ENCODE data around the gene OR1L8. TPM values are rescaled to one million over a fixed set of nuclear protein-coding genes. Genes with fewer than 3 reads are reported as not detected.

OR1L8 gene
- total RNA-seq, 1 experiment from 2014 or later = not detected

DNA sequence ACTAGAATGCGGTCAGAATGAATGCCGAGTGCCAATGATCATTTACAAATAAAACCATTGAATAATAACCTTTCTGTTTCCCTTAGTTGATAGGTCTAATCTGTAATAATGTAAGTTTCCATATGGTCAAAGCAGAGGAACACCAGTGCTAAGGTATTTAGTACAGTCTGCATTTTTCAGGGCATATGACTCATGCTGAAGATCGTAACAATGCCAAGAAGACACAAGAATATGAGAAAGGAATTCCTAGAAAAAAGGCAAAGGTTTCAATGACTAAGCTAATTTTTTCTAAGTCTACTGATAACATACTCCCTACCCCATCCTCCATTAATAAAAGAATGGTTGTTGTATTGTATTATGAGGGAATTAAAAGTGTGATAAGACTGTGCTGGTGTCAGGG is 2.8 kb downstream of the OR1L8 start:
- ChIA-PET CTCF (interaction anchor here (0.6 kb wide), 1 partner anchor 23 kb away, joined by 3 read pairs; no protein-coding TSS in a partner anchor), POLR2A (no interaction called here)
- TF ChIP-seq SIN3A (IDR thresholded peaks at IDR 0.05; ENCODE audit: borderline replicate concordance, insufficient read depth, low read depth, low read length) (no peak), POLR2AphosphoS5 (IDR thresholded peaks at IDR 0.05; ENCODE audit: low read depth, low read length) (no peak), TCF7L2 (IDR thresholded peaks at IDR 0.05; ENCODE audit: low read depth, low read length) (no peak)
- TF ChIP-seq, protein P1, sequence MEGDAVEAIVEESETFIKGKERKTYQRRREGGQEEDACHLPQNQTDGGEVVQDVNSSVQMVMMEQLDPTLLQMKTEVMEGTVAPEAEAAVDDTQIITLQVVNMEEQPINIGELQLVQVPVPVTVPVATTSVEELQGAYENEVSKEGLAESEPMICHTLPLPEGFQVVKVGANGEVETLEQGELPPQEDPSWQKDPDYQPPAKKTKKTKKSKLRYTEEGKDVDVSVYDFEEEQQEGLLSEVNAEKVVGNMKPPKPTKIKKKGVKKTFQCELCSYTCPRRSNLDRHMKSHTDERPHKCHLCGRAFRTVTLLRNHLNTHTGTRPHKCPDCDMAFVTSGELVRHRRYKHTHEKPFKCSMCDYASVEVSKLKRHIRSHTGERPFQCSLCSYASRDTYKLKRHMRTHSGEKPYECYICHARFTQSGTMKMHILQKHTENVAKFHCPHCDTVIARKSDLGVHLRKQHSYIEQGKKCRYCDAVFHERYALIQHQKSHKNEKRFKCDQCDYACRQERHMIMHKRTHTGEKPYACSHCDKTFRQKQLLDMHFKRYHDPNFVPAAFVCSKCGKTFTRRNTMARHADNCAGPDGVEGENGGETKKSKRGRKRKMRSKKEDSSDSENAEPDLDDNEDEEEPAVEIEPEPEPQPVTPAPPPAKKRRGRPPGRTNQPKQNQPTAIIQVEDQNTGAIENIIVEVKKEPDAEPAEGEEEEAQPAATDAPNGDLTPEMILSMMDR (IDR thresholded peaks at IDR 0.05) = no peak
- TF ChIP-seq, protein P2, sequence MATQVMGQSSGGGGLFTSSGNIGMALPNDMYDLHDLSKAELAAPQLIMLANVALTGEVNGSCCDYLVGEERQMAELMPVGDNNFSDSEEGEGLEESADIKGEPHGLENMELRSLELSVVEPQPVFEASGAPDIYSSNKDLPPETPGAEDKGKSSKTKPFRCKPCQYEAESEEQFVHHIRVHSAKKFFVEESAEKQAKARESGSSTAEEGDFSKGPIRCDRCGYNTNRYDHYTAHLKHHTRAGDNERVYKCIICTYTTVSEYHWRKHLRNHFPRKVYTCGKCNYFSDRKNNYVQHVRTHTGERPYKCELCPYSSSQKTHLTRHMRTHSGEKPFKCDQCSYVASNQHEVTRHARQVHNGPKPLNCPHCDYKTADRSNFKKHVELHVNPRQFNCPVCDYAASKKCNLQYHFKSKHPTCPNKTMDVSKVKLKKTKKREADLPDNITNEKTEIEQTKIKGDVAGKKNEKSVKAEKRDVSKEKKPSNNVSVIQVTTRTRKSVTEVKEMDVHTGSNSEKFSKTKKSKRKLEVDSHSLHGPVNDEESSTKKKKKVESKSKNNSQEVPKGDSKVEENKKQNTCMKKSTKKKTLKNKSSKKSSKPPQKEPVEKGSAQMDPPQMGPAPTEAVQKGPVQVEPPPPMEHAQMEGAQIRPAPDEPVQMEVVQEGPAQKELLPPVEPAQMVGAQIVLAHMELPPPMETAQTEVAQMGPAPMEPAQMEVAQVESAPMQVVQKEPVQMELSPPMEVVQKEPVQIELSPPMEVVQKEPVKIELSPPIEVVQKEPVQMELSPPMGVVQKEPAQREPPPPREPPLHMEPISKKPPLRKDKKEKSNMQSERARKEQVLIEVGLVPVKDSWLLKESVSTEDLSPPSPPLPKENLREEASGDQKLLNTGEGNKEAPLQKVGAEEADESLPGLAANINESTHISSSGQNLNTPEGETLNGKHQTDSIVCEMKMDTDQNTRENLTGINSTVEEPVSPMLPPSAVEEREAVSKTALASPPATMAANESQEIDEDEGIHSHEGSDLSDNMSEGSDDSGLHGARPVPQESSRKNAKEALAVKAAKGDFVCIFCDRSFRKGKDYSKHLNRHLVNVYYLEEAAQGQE (IDR thresholded peaks at IDR 0.05; ENCODE audit: insufficient read depth in 1 of 2, low read depth in 2 of 2, low read length in 1 of 2) = no peak
- Histone ChIP-seq H3K36me3 (ENCODE audit: control insufficient read depth, insufficient read depth, low read length) (no peaks in the 10 kb centered on the region), H3K4me3 (ENCODE audit: low read depth in 2 of 2, low read length in 2 of 2) (no peak overlapping the region), H3K27me3 (ENCODE audit: control insufficient read depth, insufficient read depth, low read length) (no peaks in the 10 kb centered on the region), H3K27ac (ENCODE audit: low read length) (no peak overlapping the region), H3K4me1 (ENCODE audit: control insufficient read depth, insufficient read depth, low read length) (no peaks in the 10 kb centered on the region), H3K9me3 (ENCODE audit: control insufficient read depth, insufficient read depth, low read depth, low read length) (no peaks in the 10 kb centered on the region)
- ATAC-seq (no peak), DNase-seq (ENCODE audit: low read depth, low spot score) (no peak)
- BruUV-seq (replicated peaks) = no TSS peak
- intact Hi-C loops (cut with micrococcal nuclease; ENCODE audit: unreplicated experiment) = no loop called here
- in situ Hi-C loops (cut with HindIII; ENCODE audit: low pct_unique_long_range_greater_than_20kb, low sequenced_read_pairs) = no loop called here

DNA sequence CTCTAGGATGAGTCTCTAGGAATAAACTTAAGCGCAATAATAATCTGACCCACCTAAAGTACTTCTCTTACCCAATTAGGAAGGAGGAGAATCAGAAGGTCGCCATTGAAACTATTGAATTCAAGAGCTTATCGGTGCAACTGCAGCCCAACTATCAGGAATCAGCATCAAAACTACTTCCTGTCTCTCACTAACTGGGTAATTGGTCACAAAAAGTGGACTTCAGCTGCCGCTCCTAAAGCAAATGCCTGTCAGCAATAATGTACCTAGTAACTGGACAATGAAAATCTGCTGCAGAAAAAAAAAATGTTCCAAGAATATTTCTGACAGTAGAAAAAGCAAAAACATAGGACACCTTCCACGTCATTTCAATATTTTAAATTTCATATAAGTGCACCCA is 3.3 kb downstream of the OR1L8 start:
- CTCF ChIA-PET = no interaction called here
- H3K27ac ChIP-seq (ENCODE audit: low read length) = no peak overlapping the region
- no peak for DNase-seq (ENCODE audit: low read depth, low spot score)
- POLR2A ChIA-PET = no interaction called here
- TF ChIP-seq POLR2AphosphoS5 (IDR thresholded peaks at IDR 0.05; ENCODE audit: low read depth, low read length) = no peak
- no peak for TF ChIP-seq SIN3A (IDR thresholded peaks at IDR 0.05; ENCODE audit: borderline replicate concordance, insufficient read depth, low read depth, low read length)
- TF ChIP-seq TCF7L2 (IDR thresholded peaks at IDR 0.05; ENCODE audit: low read depth, low read length) = no peak
- TF ChIP-seq, protein P2 (IDR thresholded peaks at IDR 0.05; ENCODE audit: insufficient read depth in 1 of 2, low read depth in 2 of 2, low read length in 1 of 2) = no peak
- in situ Hi-C loops (cut with HindIII; ENCODE audit: low pct_unique_long_range_greater_than_20kb, low sequenced_read_pairs) = no loop called here
- no peaks in the 10 kb centered on the region for H3K27me3 ChIP-seq (ENCODE audit: control insufficient read depth, insufficient read depth, low read length)
- intact Hi-C loops (cut with micrococcal nuclease; ENCODE audit: unreplicated experiment) = no loop called here
- no TSS peak for BruUV-seq (replicated peaks)
- H3K4me1 ChIP-seq (ENCODE audit: control insufficient read depth, insufficient read depth, low read length) = no peaks in the 10 kb centered on the region
- no peaks in the 10 kb centered on the region for H3K9me3 ChIP-seq (ENCODE audit: control insufficient read depth, insufficient read depth, low read depth, low read length)
- no peaks in the 10 kb centered on the region for H3K36me3 ChIP-seq (ENCODE audit: control insufficient read depth, insufficient read depth, low read length)
- ATAC-seq = no peak
- no peak overlapping the region for H3K4me3 ChIP-seq (ENCODE audit: low read depth in 2 of 2, low read length in 2 of 2)

All from Panc1 (cell line).